Kidney epithelial cell (primary cell): ENCODE results near the gene KRTAP5-7. TPM values are rescaled to one million over a fixed set of nuclear protein-coding genes. Genes with fewer than 3 reads are reported as not detected.

ENCODE experiments used
- DNase-seq: peaks from one replicate; pipeline ENCODE4 v3.0.0-alpha.2; 2010; ENCODE audit warnings: low read depth
- H3K27me3 ChIP-seq: 2 replicates; pipeline ENCODE4 v1.6.0; 2011; ENCODE audit warnings: low read length; ENCODE audit not compliant: control insufficient read depth, insufficient read depth
- H3K36me3 ChIP-seq: 2 replicates; pipeline ENCODE4 v1.5.1; 2011; ENCODE audit warnings: low read length; ENCODE audit not compliant: control insufficient read depth, insufficient read depth
- H3K4me3 ChIP-seq: 2 replicates; pipeline ENCODE4 v1.5.1; 2011; ENCODE audit warnings: low read depth, mild to moderate bottlenecking, control low read depth, low read length
- CTCF ChIP-seq: IDR thresholded peaks from 2 replicates; pipeline ENCODE4 v1.5.1; 2011; ENCODE audit warnings: mild to moderate bottlenecking, moderate library complexity, low read length, control low read depth, inconsistent platforms; ENCODE audit not compliant: insufficient read depth, poor library complexity, severe bottlenecking
- total RNA-seq: library from RNA; depleted of rRNA; stranded (reverse); fragments of >200 nt; gene quantifications from 2 replicates; pipeline ENCODE4 v1.2.3, GENCODE V29; 2015

The KRTAP5-7 gene
- total RNA-seq, 1 donor from 2014 or later = not detected

GRCh38 chr11:71577469-71578004, 50.5 kb downstream of the KRTAP5-7 start:
- no peak overlapping the region for H3K4me3 ChIP-seq
- no peak for TF ChIP-seq CTCF
- peaks cover 10% of the 10 kb centered on the region for H3K27me3 ChIP-seq
- no peaks in the 10 kb centered on the region for H3K36me3 ChIP-seq
- no peak for DNase-seq

Other genes with a start within 250 kb of the KRTAP5-7 start
- 88.8 and 105 TPM in 2 replicates for gene DHCR7, start 78.9 kb upstream of the KRTAP5-7 start, total RNA-seq
- gene NADSYN1, start 74.1 kb upstream of the KRTAP5-7 start, total RNA-seq = 66.7 and 70.1 TPM in 2 replicates
- not detected in 2 replicates for gene KRTAP5-8, start 10.8 kb downstream of the KRTAP5-7 start, total RNA-seq
- gene KRTAP5-9, start 21.2 kb downstream of the KRTAP5-7 start, total RNA-seq = not detected in 2 replicates
- not detected in 2 replicates for gene KRTAP5-10, start 38.3 kb downstream of the KRTAP5-7 start, total RNA-seq
- not detected in 2 replicates for gene KRTAP5-11, start 55.6 kb downstream of the KRTAP5-7 start, total RNA-seq